HCT116 (cell line): Measurements from ENCODE around the gene ALDH2.

Experiments
- CTCF ChIP-seq, 3 experiments: fragments of 200-600 bp in 1 of 3; sonication (generic) in 1 of 3; IDR thresholded peaks in 2 of 3; conservative IDR thresholded peaks in 1 of 3; 2 replicates each; pipeline ENCODE4 v1.5.1; 2012 to 2017; ENCODE audit warnings: low read depth in 2 of 3, low read length in 2 of 3, antibody characterized with exemption in 1 of 3, borderline replicate concordance in 1 of 3, control low read depth in 1 of 3, mild to moderate bottlenecking in 1 of 3, mixed read lengths in 1 of 3, mixed run types in 1 of 3, moderate library complexity in 1 of 3; ENCODE audit not compliant: insufficient read depth in 1 of 3
- MAX ChIP-seq: IDR thresholded peaks from 2 replicates; pipeline ENCODE4 v1.6.1; 2012
- POLR2A ChIP-seq: IDR thresholded peaks from 2 replicates; pipeline ENCODE4 v1.7.0; 2011; ENCODE audit warnings: borderline replicate concordance; ENCODE audit not compliant: insufficient read depth, insufficient read length; ENCODE audit errors: extremely low read depth
- SRF ChIP-seq: IDR thresholded peaks from 2 replicates; pipeline ENCODE4 v1.6.1; 2012; ENCODE audit warnings: low read depth
- YY1 ChIP-seq: IDR thresholded peaks from 2 replicates; pipeline ENCODE4 v1.6.1; 2011; ENCODE audit warnings: low read length, low read depth, moderate library complexity, mild to moderate bottlenecking; ENCODE audit not compliant: insufficient replicate concordance; ENCODE audit errors: extremely low read depth
- ZBTB33 ChIP-seq: IDR thresholded peaks from 2 replicates; pipeline ENCODE4 v1.6.1; 2011; ENCODE audit warnings: mild to moderate bottlenecking, low read length, moderate library complexity; ENCODE audit not compliant: insufficient replicate concordance; ENCODE audit errors: extremely low read depth
- TF ChIP-seq, protein P1 (sequence below): IDR thresholded peaks from 2 replicates; pipeline ENCODE4 v1.6.1; 2012; ENCODE audit warnings: low read depth

DNA sequence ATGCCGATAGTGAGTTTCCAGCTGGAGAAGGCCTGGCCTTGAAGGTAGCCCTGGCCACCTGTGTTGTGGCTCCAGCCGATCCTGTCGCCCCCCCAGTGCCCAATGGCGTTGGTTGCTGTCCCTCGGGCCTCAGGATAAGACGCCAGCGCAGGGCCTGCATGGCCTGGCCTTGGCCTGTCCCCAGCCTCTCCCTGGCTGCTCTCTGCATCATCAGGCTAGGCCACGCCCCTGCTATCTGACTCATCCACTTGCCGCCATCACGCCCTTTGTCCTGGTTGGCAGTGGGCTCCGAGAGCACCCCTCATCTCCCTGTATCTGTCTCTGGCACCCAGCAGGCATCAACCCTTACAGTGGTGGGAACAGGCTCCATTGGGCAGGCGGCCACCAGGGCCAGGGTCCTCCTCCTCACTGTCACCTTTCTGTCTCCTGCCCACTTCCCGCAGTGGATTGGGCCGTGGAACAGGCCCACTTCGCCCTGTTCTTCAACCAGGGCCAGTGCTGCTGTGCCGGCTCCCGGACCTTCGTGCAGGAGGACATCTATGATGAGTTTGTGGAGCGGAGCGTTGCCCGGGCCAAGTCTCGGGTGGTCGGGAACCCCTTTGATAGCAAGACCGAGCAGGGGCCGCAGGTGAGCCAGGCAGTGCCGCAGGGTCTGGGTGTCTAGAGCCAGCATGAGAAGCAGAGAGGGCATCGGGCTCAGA, 25.6 kb downstream of the ALDH2 start:
- TF ChIP-seq CTCF (IDR thresholded peaks at IDR 0.05 in 2 of 3, conservative IDR thresholded peaks at IDR 0.05 in 1 of 3; ENCODE audit: borderline replicate concordance in 1 of 3, insufficient read depth in 1 of 3, low read depth in 2 of 3, low read length in 2 of 3) (no peak), YY1 (no peak), MAX (no peak), POLR2A (no peak), SRF (no peak), ZBTB33 (no peak)
- TF ChIP-seq, protein P1, sequence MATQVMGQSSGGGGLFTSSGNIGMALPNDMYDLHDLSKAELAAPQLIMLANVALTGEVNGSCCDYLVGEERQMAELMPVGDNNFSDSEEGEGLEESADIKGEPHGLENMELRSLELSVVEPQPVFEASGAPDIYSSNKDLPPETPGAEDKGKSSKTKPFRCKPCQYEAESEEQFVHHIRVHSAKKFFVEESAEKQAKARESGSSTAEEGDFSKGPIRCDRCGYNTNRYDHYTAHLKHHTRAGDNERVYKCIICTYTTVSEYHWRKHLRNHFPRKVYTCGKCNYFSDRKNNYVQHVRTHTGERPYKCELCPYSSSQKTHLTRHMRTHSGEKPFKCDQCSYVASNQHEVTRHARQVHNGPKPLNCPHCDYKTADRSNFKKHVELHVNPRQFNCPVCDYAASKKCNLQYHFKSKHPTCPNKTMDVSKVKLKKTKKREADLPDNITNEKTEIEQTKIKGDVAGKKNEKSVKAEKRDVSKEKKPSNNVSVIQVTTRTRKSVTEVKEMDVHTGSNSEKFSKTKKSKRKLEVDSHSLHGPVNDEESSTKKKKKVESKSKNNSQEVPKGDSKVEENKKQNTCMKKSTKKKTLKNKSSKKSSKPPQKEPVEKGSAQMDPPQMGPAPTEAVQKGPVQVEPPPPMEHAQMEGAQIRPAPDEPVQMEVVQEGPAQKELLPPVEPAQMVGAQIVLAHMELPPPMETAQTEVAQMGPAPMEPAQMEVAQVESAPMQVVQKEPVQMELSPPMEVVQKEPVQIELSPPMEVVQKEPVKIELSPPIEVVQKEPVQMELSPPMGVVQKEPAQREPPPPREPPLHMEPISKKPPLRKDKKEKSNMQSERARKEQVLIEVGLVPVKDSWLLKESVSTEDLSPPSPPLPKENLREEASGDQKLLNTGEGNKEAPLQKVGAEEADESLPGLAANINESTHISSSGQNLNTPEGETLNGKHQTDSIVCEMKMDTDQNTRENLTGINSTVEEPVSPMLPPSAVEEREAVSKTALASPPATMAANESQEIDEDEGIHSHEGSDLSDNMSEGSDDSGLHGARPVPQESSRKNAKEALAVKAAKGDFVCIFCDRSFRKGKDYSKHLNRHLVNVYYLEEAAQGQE = no peak
